HL-60 (cell line): ENCODE measurements around the gene SLC22A3.
A peak's percentile ranks its signal among the peaks of the same experiment; 100 is the strongest.

ENCODE experiments used
- DNase-seq, 2 experiments: peaks; one replicate each; pipeline ENCODE4 v3.0.0-alpha.2; 2010 to 2020; ENCODE audit warnings: low read depth in 1 of 2, low spot score in 1 of 2
- H3K27ac ChIP-seq: fragments of 250-450 bp; sonication (Bioruptor Pico); replicated peaks from 2 replicates; pipeline ENCODE4 v1.5.1; 2020; ENCODE audit warnings: mild to moderate bottlenecking, moderate library complexity
- H3K27me3 ChIP-seq: fragments of 250-450 bp; sonication (Bioruptor Pico); 2 replicates; pipeline ENCODE4 v1.5.1; 2021; ENCODE audit warnings: mild to moderate bottlenecking, moderate library complexity; ENCODE audit not compliant: insufficient read depth, poor library complexity, severe bottlenecking
- H3K4me3 ChIP-seq: replicated peaks from 2 replicates; pipeline ENCODE4 v1.5.1; 2011; ENCODE audit warnings: mild to moderate bottlenecking, control low read depth, low read length; ENCODE audit not compliant: insufficient read depth
- CTCF ChIP-seq: IDR thresholded peaks from one replicate; pipeline ENCODE4 v1.5.1; 2011; ENCODE audit warnings: low read length, control low read depth, inconsistent platforms; ENCODE audit not compliant: insufficient read depth
- GABPA ChIP-seq: IDR thresholded peaks from 2 replicates; pipeline ENCODE4 v1.6.1; 2012; ENCODE audit warnings: low read depth
- POLR2AphosphoS5 ChIP-seq: IDR thresholded peaks from 2 replicates; pipeline ENCODE4 v1.6.1; 2012; ENCODE audit warnings: low read depth
- REST ChIP-seq: IDR thresholded peaks from 2 replicates; pipeline ENCODE4 v1.6.1; 2012; ENCODE audit warnings: low read depth; ENCODE audit not compliant: insufficient replicate concordance
- SPI1 ChIP-seq: IDR thresholded peaks from 2 replicates; pipeline ENCODE4 v1.6.1; 2012; ENCODE audit warnings: low read depth, mild to moderate bottlenecking, borderline replicate concordance

SLC22A3 gene

GRCh38 chr6:160454303-160454702 lies 106.1 kb downstream of the SLC22A3 start:
- H3K27me3 ChIP-seq, result no peaks in the 10 kb centered on the region
- H3K4me3 ChIP-seq, result no peak overlapping the region
- no peak for TF ChIP-seq REST
- no peak for TF ChIP-seq CTCF
- TF ChIP-seq GABPA, result no peak
- TF ChIP-seq SPI1, result no peak
- TF ChIP-seq POLR2AphosphoS5, result no peak
- H3K27ac ChIP-seq, result no peak overlapping the region
- DNase-seq, result no peak

- Histone ChIP-seq H3K27me3 (no peaks in the 10 kb centered on the region), H3K4me3 (no peak overlapping the region), H3K27ac (no peak overlapping the region)
- DNase-seq, result no peak
- TF ChIP-seq GABPA (no peak), REST (no peak), SPI1 (no peak), CTCF (no peak), POLR2AphosphoS5 (no peak)
Measured at GRCh38 chr6:160455081-160455480, 106.9 kb downstream of the SLC22A3 start.

GRCh38 chr6:160455541-160456213 lies 107.5 kb downstream of the SLC22A3 start:
- H3K27me3 ChIP-seq, result no peaks in the 10 kb centered on the region
- no peak overlapping the region for H3K27ac ChIP-seq
- peak in 1 of 2 experiments; percentile 38 for DNase-seq
- TF ChIP-seq GABPA (no peak), CTCF (peak; percentile 70), SPI1 (no peak)
- H3K4me3 ChIP-seq, result no peak overlapping the region

- no peak for TF ChIP-seq CTCF
- TF ChIP-seq GABPA, result no peak
- TF ChIP-seq POLR2AphosphoS5, result no peak
- no peak for TF ChIP-seq SPI1
- TF ChIP-seq REST, result no peak
- no peak overlapping the region for H3K27ac ChIP-seq
- no peak overlapping the region for H3K4me3 ChIP-seq
- DNase-seq, result no peak
- H3K27me3 ChIP-seq, result no peaks in the 10 kb centered on the region
Measured at GRCh38 chr6:160456214-160456546, 108.0 kb downstream of the SLC22A3 start.
